Epithelial cell of esophagus (primary cell): ENCODE results near the gene MAN1C1.

Experiments
- DNase-seq: peaks from one replicate; pipeline ENCODE4 v3.0.0; 2010; ENCODE audit warnings: low read depth
- H3K4me3 ChIP-seq: 2 replicates; pipeline ENCODE4 v1.5.1; 2011; ENCODE audit warnings: mild to moderate bottlenecking, low read length, control low read depth
- CTCF ChIP-seq: IDR thresholded peaks from 2 replicates; pipeline ENCODE4 v1.5.1; 2011; ENCODE audit warnings: low read depth, mild to moderate bottlenecking, low read length, control low read depth, inconsistent platforms; ENCODE audit not compliant: insufficient read depth; ENCODE audit errors: missing control alignments

The MAN1C1 gene

GRCh38 chr1:25675729-25676476 is 59.3 kb downstream of the MAN1C1 start:
- no peak for TF ChIP-seq CTCF
- DNase-seq: no peak
- H3K4me3 ChIP-seq: no peak overlapping the region

GRCh38 chr1:25676488-25676887 is 59.9 kb downstream of the MAN1C1 start:
- no peak overlapping the region for H3K4me3 ChIP-seq
- DNase-seq: peak; percentile 22
- no peak for TF ChIP-seq CTCF

GRCh38 chr1:25677193-25677773 is 60.7 kb downstream of the MAN1C1 start:
- no peak overlapping the region for H3K4me3 ChIP-seq
- TF ChIP-seq CTCF: no peak
- no peak for DNase-seq

- no peak for TF ChIP-seq CTCF
Observed at GRCh38 chr1:25679171-25679570, 62.6 kb downstream of the MAN1C1 start.

GRCh38 chr1:25680701-25681100 is 64.1 kb downstream of the MAN1C1 start:
- no peak overlapping the region for H3K4me3 ChIP-seq
- TF ChIP-seq CTCF: no peak
- no peak for DNase-seq

More at GRCh38 chr1:25679171-25679570, 62.6 kb downstream of the MAN1C1 start:
- no peak for DNase-seq
- H3K4me3 ChIP-seq: no peak overlapping the region

- no peak for TF ChIP-seq CTCF
Observed at GRCh38 chr1:25682059-25682601, 65.5 kb downstream of the MAN1C1 start.

More at GRCh38 chr1:25682059-25682601, 65.5 kb downstream of the MAN1C1 start:
- no peak for DNase-seq
- H3K4me3 ChIP-seq: no peak overlapping the region
